HepG2 (cell line): Measurements from ENCODE around the gene SERPINF2. TPM values are rescaled to one million over a fixed set of nuclear protein-coding genes. Genes with fewer than 3 reads are reported as not detected.

Source experiments
- ATF1 ChIP-seq: IDR thresholded peaks from 2 replicates; pipeline ENCODE4 v1.6.1; 2016; ENCODE audit warnings: mild to moderate bottlenecking, control low read depth
- FOSL2 ChIP-seq: sonication (generic); formaldehyde crosslinking; IDR thresholded peaks from 2 replicates; pipeline ENCODE4 v1.4.0; 2020; ENCODE audit warnings: missing genetic modification reagents
- HNRNPL ChIP-seq: fragments of 200-400 bp; formaldehyde crosslinking; IDR thresholded peaks from 2 replicates; pipeline ENCODE4 v1.6.1; 2017; ENCODE audit warnings: mild to moderate bottlenecking, low read depth, low read length
- RAD51 ChIP-seq: fragments of 450-650 bp; IDR thresholded peaks from 2 replicates; pipeline ENCODE4 v1.6.1; 2016; ENCODE audit warnings: borderline replicate concordance
- RORA ChIP-seq: sonication (generic); formaldehyde crosslinking; IDR thresholded peaks from 2 replicates; pipeline ENCODE4 v1.5.0; 2020; ENCODE audit warnings: mild to moderate bottlenecking, missing genetic modification reagents, moderate library complexity
- RXRB ChIP-seq: IDR thresholded peaks from 2 replicates; pipeline ENCODE4 v1.6.1; 2016; ENCODE audit warnings: borderline replicate concordance, missing genetic modification reagents, missing compliant biosample characterization
- TBX3 ChIP-seq: fragments of 450-650 bp; IDR thresholded peaks from 2 replicates; pipeline ENCODE4 v1.6.1; 2017; ENCODE audit warnings: antibody characterized with exemption, mild to moderate bottlenecking, inconsistent platforms, borderline replicate concordance
- ZFP36L1 ChIP-seq: sonication (generic); formaldehyde crosslinking; IDR thresholded peaks from 2 replicates; pipeline ENCODE4 v1.8.0; 2022; ENCODE audit warnings: mild to moderate bottlenecking, missing genetic modification reagents, moderate library complexity
- ZMYM2 ChIP-seq: sonication (generic); formaldehyde crosslinking; IDR thresholded peaks from 2 replicates; pipeline ENCODE4 v1.8.0; 2022; ENCODE audit warnings: mild to moderate bottlenecking, missing genetic modification reagents
- ZNF703 ChIP-seq: sonication (generic); formaldehyde crosslinking; IDR thresholded peaks from 2 replicates; pipeline ENCODE4 v1.5.1; 2020; ENCODE audit warnings: missing genetic modification reagents, mild to moderate bottlenecking, moderate library complexity, borderline replicate concordance
- polyA plus RNA-seq, 8 experiments: library from polyadenylated mRNA; depleted of rRNA in 3 of 8; stranded (reverse) in 7 of 8; unstranded in 1 of 8; fragments of >200 nt; fragmentation: Illumina TruSeq in 4 of 8; extraction: Trizol in 4 of 8; gene quantifications; 2 replicates each; pipeline versions ENCODE4 v1.2.1 to v1.2.3, GENCODE V29; 2011 to 2016; ENCODE audit warnings: low read depth in 4 of 8, missing spikeins in 1 of 8, mixed read lengths in 1 of 8; ENCODE audit not compliant: insufficient read depth in 1 of 8
- total RNA-seq, 5 experiments: library from RNA; depleted of rRNA; stranded (reverse); fragments of >200 nt; fragmentation: Illumina TruSeq; extraction: Trizol; gene quantifications; 2 replicates each; pipeline ENCODE4 v1.2.3, GENCODE V29; 2016; ENCODE audit warnings: low read depth in 1 of 5
- TF ChIP-seq, protein P1 (sequence below): sonication (generic); formaldehyde crosslinking; IDR thresholded peaks from 2 replicates; pipeline ENCODE4 v1.5.0; 2020; ENCODE audit warnings: missing genetic modification reagents
- TF ChIP-seq, protein P2 (sequence below): sonication (generic); formaldehyde crosslinking; IDR thresholded peaks from 2 replicates; pipeline ENCODE4 v1.5.0; 2020; ENCODE audit warnings: mild to moderate bottlenecking, missing genetic modification reagents
- TF ChIP-seq, protein P3 (sequence below): sonication (generic); formaldehyde crosslinking; IDR thresholded peaks from 2 replicates; pipeline ENCODE4 v1.4.0; 2020; ENCODE audit warnings: missing genetic modification reagents, borderline replicate concordance
- TF ChIP-seq, protein P4 (sequence below): IDR thresholded peaks from 2 replicates; pipeline ENCODE4 v1.6.1; 2016; ENCODE audit warnings: low read depth, borderline replicate concordance
- TF ChIP-seq, protein P5 (sequence below): sonication (generic); formaldehyde crosslinking; conservative IDR thresholded peaks from 2 replicates; pipeline ENCODE4 v1.5.0; 2020; ENCODE audit warnings: missing genetic modification reagents
- TF ChIP-seq, protein P6 (sequence below): sonication (generic); formaldehyde crosslinking; IDR thresholded peaks from 2 replicates; pipeline ENCODE4 v1.5.0; 2020; ENCODE audit warnings: missing genetic modification reagents
- TF ChIP-seq, protein P7 (sequence below): sonication (generic); formaldehyde crosslinking; IDR thresholded peaks from 2 replicates; pipeline ENCODE4 v1.4.0; 2020; ENCODE audit warnings: missing genetic modification reagents, mild to moderate bottlenecking, borderline replicate concordance

Gene SERPINF2
- total and polyA plus RNA-seq, 2 of the 13 experiments (the other 11 are each of a cell fraction or from before 2014, with no cell fraction given), result 309 to 548 TPM

DNA sequence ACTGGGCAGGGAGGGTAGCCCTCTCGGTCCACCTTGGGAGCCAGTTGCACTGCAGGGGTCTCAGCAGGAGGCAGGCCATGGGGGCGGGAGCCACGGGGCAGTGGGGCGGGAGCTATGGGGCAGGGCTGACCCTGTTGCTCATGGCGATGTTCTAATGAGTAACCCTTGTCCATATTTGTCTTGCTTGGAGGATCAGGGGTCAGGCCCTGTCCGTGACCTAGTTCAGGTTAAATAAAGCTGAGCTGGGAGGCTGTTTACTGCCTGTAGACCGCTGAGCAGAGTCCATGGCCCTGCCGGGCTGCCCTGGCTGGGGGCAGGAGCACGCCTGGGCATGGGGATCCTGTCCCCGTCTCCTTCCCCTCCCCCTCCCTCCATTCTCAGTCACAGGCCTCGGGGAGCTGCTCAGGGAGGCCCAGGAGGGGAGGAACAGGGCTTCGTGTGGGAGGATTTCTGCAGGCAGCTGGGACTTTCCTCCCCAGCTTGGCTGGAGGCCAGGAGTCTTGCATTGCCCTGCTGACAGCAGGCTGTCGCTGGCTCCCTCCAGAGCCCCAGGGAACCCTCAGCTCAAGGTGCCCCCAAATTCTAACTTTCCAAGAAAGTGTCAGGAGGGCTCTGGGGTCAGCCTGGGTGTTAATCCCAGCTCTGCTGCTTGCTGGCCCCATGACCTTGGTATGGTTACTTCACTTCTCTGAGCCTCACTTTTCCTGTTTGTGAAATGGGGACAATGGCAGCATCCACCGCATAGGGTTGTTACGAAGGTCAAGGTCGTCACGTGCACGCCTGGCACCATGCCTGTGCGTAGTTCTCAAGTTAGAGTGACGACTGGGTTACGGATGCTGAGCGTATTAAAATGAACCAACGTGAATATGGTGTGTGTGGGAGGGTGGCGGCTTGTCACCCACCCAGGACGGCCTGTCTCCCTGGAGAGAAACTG lies 6.1 kb upstream of the SERPINF2 start (continued):
- TF ChIP-seq, protein P1, sequence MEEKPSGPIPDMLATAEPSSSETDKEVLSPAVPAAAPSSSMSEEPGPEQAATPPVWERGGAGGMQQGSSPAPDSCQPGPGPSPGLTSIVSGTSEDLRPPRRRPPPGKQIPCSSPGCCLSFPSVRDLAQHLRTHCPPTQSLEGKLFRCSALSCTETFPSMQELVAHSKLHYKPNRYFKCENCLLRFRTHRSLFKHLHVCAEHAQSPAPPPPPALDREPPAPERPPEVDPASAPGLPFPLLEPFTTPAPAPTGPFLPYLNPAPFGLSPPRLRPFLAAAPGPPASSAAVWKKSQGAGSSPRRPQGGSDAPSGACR, result peak; percentile 69
- TF ChIP-seq, protein P2, sequence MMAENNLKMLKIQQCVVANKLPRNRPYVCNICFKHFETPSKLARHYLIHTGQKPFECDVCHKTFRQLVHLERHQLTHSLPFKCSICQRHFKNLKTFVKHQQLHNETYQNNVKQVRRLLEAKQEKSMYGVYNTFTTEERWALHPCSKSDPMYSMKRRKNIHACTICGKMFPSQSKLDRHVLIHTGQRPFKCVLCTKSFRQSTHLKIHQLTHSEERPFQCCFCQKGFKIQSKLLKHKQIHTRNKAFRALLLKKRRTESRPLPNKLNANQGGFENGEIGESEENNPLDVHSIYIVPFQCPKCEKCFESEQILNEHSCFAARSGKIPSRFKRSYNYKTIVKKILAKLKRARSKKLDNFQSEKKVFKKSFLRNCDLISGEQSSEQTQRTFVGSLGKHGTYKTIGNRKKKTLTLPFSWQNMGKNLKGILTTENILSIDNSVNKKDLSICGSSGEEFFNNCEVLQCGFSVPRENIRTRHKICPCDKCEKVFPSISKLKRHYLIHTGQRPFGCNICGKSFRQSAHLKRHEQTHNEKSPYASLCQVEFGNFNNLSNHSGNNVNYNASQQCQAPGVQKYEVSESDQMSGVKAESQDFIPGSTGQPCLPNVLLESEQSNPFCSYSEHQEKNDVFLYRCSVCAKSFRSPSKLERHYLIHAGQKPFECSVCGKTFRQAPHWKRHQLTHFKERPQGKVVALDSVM (CRISPR knock-in tag), result peak; percentile 99
- TF ChIP-seq, protein P3, sequence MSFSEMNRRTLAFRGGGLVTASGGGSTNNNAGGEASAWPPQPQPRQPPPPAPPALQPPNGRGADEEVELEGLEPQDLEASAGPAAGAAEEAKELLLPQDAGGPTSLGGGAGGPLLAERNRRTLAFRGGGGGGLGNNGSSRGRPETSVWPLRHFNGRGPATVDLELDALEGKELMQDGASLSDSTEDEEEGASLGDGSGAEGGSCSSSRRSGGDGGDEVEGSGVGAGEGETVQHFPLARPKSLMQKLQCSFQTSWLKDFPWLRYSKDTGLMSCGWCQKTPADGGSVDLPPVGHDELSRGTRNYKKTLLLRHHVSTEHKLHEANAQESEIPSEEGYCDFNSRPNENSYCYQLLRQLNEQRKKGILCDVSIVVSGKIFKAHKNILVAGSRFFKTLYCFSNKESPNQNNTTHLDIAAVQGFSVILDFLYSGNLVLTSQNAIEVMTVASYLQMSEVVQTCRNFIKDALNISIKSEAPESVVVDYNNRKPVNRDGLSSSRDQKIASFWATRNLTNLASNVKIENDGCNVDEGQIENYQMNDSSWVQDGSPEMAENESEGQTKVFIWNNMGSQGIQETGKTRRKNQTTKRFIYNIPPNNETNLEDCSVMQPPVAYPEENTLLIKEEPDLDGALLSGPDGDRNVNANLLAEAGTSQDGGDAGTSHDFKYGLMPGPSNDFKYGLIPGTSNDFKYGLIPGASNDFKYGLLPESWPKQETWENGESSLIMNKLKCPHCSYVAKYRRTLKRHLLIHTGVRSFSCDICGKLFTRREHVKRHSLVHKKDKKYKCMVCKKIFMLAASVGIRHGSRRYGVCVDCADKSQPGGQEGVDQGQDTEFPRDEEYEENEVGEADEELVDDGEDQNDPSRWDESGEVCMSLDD (CRISPR knock-in tag), result peak; percentile 93
- TF ChIP-seq ATF1 (CRISPR knock-in tag) (no peak), RAD51 (no peak), ZMYM2 (CRISPR knock-in tag) (peak; percentile 87), HNRNPL (peak; percentile 97), ZNF703 (CRISPR knock-in tag) (no peak; the same call in 1 of the 2 replicates), TBX3 (peak; percentile 13; the same call in 1 of the 2 replicates), RORA (CRISPR knock-in tag) (no peak), ZFP36L1 (CRISPR knock-in tag) (peak; percentile 73; the same call in 1 of the 2 replicates), FOSL2 (CRISPR knock-in tag) (peak; percentile 84), RXRB (peak; percentile 99)
- TF ChIP-seq, protein P4, sequence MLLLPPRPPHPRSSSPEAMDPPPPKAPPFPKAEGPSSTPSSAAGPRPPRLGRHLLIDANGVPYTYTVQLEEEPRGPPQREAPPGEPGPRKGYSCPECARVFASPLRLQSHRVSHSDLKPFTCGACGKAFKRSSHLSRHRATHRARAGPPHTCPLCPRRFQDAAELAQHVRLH, result peak; percentile 68
- TF ChIP-seq, protein P5, sequence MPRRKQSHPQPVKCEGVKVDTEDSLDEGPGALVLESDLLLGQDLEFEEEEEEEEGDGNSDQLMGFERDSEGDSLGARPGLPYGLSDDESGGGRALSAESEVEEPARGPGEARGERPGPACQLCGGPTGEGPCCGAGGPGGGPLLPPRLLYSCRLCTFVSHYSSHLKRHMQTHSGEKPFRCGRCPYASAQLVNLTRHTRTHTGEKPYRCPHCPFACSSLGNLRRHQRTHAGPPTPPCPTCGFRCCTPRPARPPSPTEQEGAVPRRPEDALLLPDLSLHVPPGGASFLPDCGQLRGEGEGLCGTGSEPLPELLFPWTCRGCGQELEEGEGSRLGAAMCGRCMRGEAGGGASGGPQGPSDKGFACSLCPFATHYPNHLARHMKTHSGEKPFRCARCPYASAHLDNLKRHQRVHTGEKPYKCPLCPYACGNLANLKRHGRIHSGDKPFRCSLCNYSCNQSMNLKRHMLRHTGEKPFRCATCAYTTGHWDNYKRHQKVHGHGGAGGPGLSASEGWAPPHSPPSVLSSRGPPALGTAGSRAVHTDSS (CRISPR knock-in tag), result no peak
- TF ChIP-seq, protein P6, sequence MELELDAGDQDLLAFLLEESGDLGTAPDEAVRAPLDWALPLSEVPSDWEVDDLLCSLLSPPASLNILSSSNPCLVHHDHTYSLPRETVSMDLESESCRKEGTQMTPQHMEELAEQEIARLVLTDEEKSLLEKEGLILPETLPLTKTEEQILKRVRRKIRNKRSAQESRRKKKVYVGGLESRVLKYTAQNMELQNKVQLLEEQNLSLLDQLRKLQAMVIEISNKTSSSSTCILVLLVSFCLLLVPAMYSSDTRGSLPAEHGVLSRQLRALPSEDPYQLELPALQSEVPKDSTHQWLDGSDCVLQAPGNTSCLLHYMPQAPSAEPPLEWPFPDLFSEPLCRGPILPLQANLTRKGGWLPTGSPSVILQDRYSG (CRISPR knock-in tag), result peak; percentile 80; the same call in 1 of the 2 replicates
- TF ChIP-seq, protein P7, sequence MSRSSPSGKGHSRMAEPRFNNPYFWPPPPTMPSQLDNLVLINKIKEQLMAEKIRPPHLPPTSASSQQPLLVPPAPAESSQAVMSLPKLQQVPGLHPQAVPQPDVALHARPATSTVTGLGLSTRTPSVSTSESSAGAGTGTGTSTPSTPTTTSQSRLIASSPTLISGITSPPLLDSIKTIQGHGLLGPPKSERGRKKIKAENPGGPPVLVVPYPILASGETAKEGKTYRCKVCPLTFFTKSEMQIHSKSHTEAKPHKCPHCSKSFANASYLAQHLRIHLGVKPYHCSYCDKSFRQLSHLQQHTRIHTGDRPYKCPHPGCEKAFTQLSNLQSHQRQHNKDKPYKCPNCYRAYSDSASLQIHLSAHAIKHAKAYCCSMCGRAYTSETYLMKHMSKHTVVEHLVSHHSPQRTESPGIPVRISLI (CRISPR knock-in tag), result peak; percentile 67; the same call in 1 of the 2 replicates
